ENCODE measurements around the gene EAPP.

GRCh38 chr14:34538871-34539406 lies 562 bp downstream of the EAPP start:
- TF ChIP-seq EP300 (IDR thresholded peaks at IDR 0.05), result no peak
- no peak for TF ChIP-seq POLR2A (IDR thresholded peaks at IDR 0.05)
- TF ChIP-seq, protein P1, sequence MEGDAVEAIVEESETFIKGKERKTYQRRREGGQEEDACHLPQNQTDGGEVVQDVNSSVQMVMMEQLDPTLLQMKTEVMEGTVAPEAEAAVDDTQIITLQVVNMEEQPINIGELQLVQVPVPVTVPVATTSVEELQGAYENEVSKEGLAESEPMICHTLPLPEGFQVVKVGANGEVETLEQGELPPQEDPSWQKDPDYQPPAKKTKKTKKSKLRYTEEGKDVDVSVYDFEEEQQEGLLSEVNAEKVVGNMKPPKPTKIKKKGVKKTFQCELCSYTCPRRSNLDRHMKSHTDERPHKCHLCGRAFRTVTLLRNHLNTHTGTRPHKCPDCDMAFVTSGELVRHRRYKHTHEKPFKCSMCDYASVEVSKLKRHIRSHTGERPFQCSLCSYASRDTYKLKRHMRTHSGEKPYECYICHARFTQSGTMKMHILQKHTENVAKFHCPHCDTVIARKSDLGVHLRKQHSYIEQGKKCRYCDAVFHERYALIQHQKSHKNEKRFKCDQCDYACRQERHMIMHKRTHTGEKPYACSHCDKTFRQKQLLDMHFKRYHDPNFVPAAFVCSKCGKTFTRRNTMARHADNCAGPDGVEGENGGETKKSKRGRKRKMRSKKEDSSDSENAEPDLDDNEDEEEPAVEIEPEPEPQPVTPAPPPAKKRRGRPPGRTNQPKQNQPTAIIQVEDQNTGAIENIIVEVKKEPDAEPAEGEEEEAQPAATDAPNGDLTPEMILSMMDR (IDR thresholded peaks at IDR 0.05), result no peak
